ENCODE results near the gene MYZAP.

DNA sequence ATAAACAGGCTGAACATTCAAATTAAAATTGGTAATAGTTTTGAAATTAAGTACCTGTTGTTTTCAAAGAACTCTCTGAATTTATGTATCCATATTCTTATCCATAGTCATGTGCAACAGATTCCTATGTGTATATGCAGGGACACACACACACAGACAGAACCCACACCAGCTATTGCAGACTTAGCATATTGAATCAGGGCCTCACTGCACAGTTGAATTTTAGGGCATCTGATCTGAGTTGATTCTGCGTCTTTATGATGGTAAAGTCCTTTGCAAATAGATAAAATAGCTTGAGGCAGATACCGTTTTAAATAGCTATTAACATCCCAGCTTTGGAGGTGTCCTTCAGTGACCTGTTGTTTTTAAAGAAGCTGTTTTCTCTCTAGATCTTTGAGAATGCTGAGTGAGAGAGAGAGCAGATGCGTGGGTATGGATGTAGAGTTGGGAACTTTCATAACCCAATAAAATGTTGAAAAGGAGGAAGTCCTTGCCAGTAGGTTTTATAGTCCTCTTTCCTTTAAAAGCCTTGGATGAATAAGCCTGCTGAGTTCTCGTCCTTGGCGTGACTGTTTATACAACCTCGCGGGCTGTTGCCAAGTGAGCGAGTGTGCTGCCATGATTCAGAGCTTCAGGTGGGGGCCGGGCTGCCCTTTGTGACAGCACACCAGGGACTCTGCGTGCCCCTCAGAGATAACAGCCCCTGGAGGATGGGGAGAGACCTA lies 18.3 kb downstream of the MYZAP start:
- no peak for TF ChIP-seq RORB (CRISPR knock-in tag; IDR thresholded peaks at IDR 0.05)
- TF ChIP-seq FOXJ3 (CRISPR knock-in tag; IDR thresholded peaks at IDR 0.05; ENCODE audit: borderline replicate concordance), result no peak
- no peak for TF ChIP-seq NFYB (CRISPR knock-in tag; conservative IDR thresholded peaks at IDR 0.05; ENCODE audit: low read depth)
- TF ChIP-seq JUN (CRISPR knock-in tag; IDR thresholded peaks at IDR 0.05), result no peak
- TF ChIP-seq KAT7 (CRISPR knock-in tag; IDR thresholded peaks at IDR 0.05; ENCODE audit: borderline replicate concordance), result no peak
